IMR-90 (cell line): ENCODE data around the gene MAPKAP1. TPM values are rescaled to one million over a fixed set of nuclear protein-coding genes. Genes with fewer than 3 reads are reported as not detected.

Source experiments
- ATAC-seq: fragments of 200-7000 bp; cut with Tn5 transposase; 2 replicates; pipeline ENCODE4 v1.9.1; 2020; ENCODE audit warnings: low read depth, mild to moderate bottlenecking, moderate library complexity
- BruUV-seq: library from RNA; stranded (reverse); fragments of 400-500 nt; replicated peaks from 2 replicates; lab custom pipeline; 2021; lab: Mats Ljungman, UMichigan
- CTCF ChIA-PET: fragments of 300-600 bp; formaldehyde crosslinking; extraction: SDS; loops from one replicate; lab custom pipeline; 2021; ENCODE audit warnings: antibody characterized with exemption; lab: Yijun Ruan, JAX
- POLR2A ChIA-PET: fragments of 300-600 bp; sonication (Branson Sonifier 250); formaldehyde crosslinking; loops from one replicate; lab custom pipeline; 2022; ENCODE audit warnings: antibody characterized with exemption; ENCODE audit not compliant: unreplicated experiment; lab: Charles Lee
- DNase-seq: peaks from one replicate; pipeline ENCODE4 v3.0.0; 2013
- H2AFZ ChIP-seq: replicated peaks from 2 replicates; pipeline ENCODE3; 2013; ENCODE audit warnings: low read length, mild to moderate bottlenecking; ENCODE audit not compliant: poor library complexity
- H2AK5ac ChIP-seq: 2 replicates; pipeline ENCODE4 v1.6.1; 2013; ENCODE audit warnings: low read depth, low read length, inconsistent platforms
- H2AK9ac ChIP-seq: replicated peaks from 2 replicates; pipeline ENCODE3; 2013; ENCODE audit warnings: mild to moderate bottlenecking, low read depth, low read length, moderate library complexity; ENCODE audit not compliant: poor library complexity
- H2BK120ac ChIP-seq: 2 replicates; pipeline ENCODE4 v1.6.1; 2013; ENCODE audit warnings: low read depth, low read length, inconsistent platforms
- H2BK15ac ChIP-seq: 3 replicates; pipeline ENCODE4 v1.6.1; 2013; ENCODE audit warnings: low read depth, low read length, inconsistent platforms
- H2BK20ac ChIP-seq: 2 replicates; pipeline ENCODE4 v1.6.1; 2013; ENCODE audit warnings: low read depth, mild to moderate bottlenecking, inconsistent platforms, low read length, moderate library complexity
- H2BK5ac ChIP-seq: 2 replicates; pipeline ENCODE4 v1.6.1; 2013; ENCODE audit warnings: mild to moderate bottlenecking, low read depth, low read length, inconsistent platforms; ENCODE audit not compliant: poor library complexity, severe bottlenecking
- H3K14ac ChIP-seq: replicated peaks from 2 replicates; pipeline ENCODE4 v1.6.1; 2013; ENCODE audit warnings: low read depth, low read length, inconsistent platforms
- H3K18ac ChIP-seq: 2 replicates; pipeline ENCODE4 v1.6.1; 2013; ENCODE audit warnings: low read depth, low read length, control low read depth
- H3K23ac ChIP-seq: 2 replicates; pipeline ENCODE4 v1.6.1; 2013; ENCODE audit warnings: low read depth, low read length, inconsistent platforms
- H3K27ac ChIP-seq: 2 replicates; pipeline ENCODE4 v1.5.1; 2013; ENCODE audit warnings: mild to moderate bottlenecking, control low read depth, low read length; ENCODE audit not compliant: insufficient read depth
- H3K27me3 ChIP-seq: 2 replicates; pipeline ENCODE4 v1.6.1; 2013; ENCODE audit warnings: low read length; ENCODE audit not compliant: control insufficient read depth, insufficient read depth
- H3K36me3 ChIP-seq: 2 replicates; pipeline ENCODE4 v1.6.1; 2013; ENCODE audit warnings: low read length, mixed read lengths; ENCODE audit not compliant: control insufficient read depth, insufficient read depth
- H3K4ac ChIP-seq: 2 replicates; pipeline ENCODE4 v1.6.1; 2013; ENCODE audit warnings: low read depth, low read length, inconsistent platforms
- H3K4me1 ChIP-seq: 2 replicates; pipeline ENCODE4 v1.6.1; 2013; ENCODE audit warnings: low read length, mixed read lengths; ENCODE audit not compliant: control insufficient read depth, insufficient read depth
- H3K4me2 ChIP-seq: 2 replicates; pipeline ENCODE4 v1.6.1; 2013; ENCODE audit warnings: low read depth, mild to moderate bottlenecking, control low read depth, low read length, moderate library complexity
- H3K4me3 ChIP-seq: 2 replicates; pipeline ENCODE4 v1.5.1; 2013; ENCODE audit warnings: low read depth, mild to moderate bottlenecking, control low read depth, low read length, moderate library complexity; ENCODE audit not compliant: insufficient read depth
- H3K56ac ChIP-seq: 2 replicates; pipeline ENCODE4 v1.6.1; 2013; ENCODE audit warnings: low read length, inconsistent platforms; ENCODE audit not compliant: insufficient read depth; ENCODE audit errors: extremely low read depth
- H3K79me1 ChIP-seq, 2 experiments: 2 replicates each; pipeline ENCODE4 v1.6.1; 2013; ENCODE audit warnings: low read length in 2 of 2, inconsistent platforms in 1 of 2, low read depth in 1 of 2
- H3K9ac ChIP-seq: 2 replicates; pipeline ENCODE4 v1.6.1; 2013; ENCODE audit warnings: low read depth, low read length, control low read depth
- H3K9me1 ChIP-seq: 2 replicates; pipeline ENCODE4 v1.6.1; 2013; ENCODE audit warnings: low read length, inconsistent platforms; ENCODE audit not compliant: insufficient read depth
- H3K9me3 ChIP-seq: 2 replicates; pipeline ENCODE4 v1.6.1; 2013; ENCODE audit warnings: low read length; ENCODE audit not compliant: control insufficient read depth, insufficient read depth
- H4K20me1 ChIP-seq: 2 replicates; pipeline ENCODE4 v1.6.1; 2013; ENCODE audit warnings: low read length, inconsistent platforms; ENCODE audit not compliant: insufficient read depth
- H4K5ac ChIP-seq: 2 replicates; pipeline ENCODE4 v1.6.1; 2013; ENCODE audit warnings: mild to moderate bottlenecking, low read depth, low read length, control low read depth
- H4K8ac ChIP-seq, 2 experiments: 2 replicates each; pipeline ENCODE4 v1.6.1; 2013; ENCODE audit warnings: low read depth in 2 of 2, low read length in 2 of 2, control low read depth in 1 of 2, inconsistent platforms in 1 of 2
- H4K91ac ChIP-seq: 2 replicates; pipeline ENCODE4 v1.6.1; 2013; ENCODE audit warnings: low read depth, low read length, inconsistent platforms; ENCODE audit not compliant: insufficient read depth
- FOS ChIP-seq: fragments of 150-350 bp; IDR thresholded peaks from 2 replicates; pipeline ENCODE4 v1.6.1; 2016; ENCODE audit warnings: low read depth, low read length
- MAFK ChIP-seq: IDR thresholded peaks from 2 replicates; pipeline ENCODE4 v1.6.1; 2012; ENCODE audit warnings: low read depth, low read length, improper control_type of control experiment
- MXI1 ChIP-seq: IDR thresholded peaks from 2 replicates; pipeline ENCODE4 v1.6.1; 2012; ENCODE audit warnings: low read depth, mild to moderate bottlenecking, low read length, moderate library complexity, borderline replicate concordance
- RCOR1 ChIP-seq: IDR thresholded peaks from 2 replicates; pipeline ENCODE4 v1.6.1; 2012; ENCODE audit warnings: mild to moderate bottlenecking, low read length, improper control_type of control experiment; ENCODE audit not compliant: insufficient replicate concordance
- USF2 ChIP-seq: fragments of 150-350 bp; IDR thresholded peaks from 2 replicates; pipeline ENCODE4 v1.6.1; 2017; ENCODE audit warnings: mild to moderate bottlenecking, antibody characterized with exemption, low read length, low read depth
- WGBS, 2 experiments: methylation state at CpG; one replicate each; pipeline versions ENCODE4 v1.1.5 to v1.1.7; 2013; ENCODE audit warnings: missing lambda C conversion rate in 2 of 2; ENCODE audit not compliant: insufficient read length in 1 of 2; ENCODE audit errors: extremely low coverage in 2 of 2; 5-methylcytosine and 5-hydroxymethylcytosine counted together
- dilution Hi-C: fragments of 300-500 bp; cut with HindIII; formaldehyde crosslinking; loops from one replicate; pipeline ENCODE4 v1.14.3; 2018; ENCODE audit warnings: low sequenced_read_pairs; ENCODE audit not compliant: unreplicated experiment
- in situ Hi-C: fragments of 300-500 bp; cut with MboI; formaldehyde crosslinking; loops from 3 replicates; pipeline ENCODE4 v1.14.3; 2019; ENCODE audit warnings: low sequenced_read_pairs, inconsistent platforms, mixed read lengths
- intact Hi-C: fragments of 100-400 bp; cut with micrococcal nuclease; formaldehyde crosslinking; loops from 2 replicates; pipeline ENCODE4 v1.10.0; 2022
- polyA plus RNA-seq, 3 experiments: library from polyadenylated mRNA; depleted of rRNA; stranded (reverse); fragments of >200 nt; gene quantifications; 2 replicates each; pipeline ENCODE4 v1.2.3, GENCODE V29; 2012; ENCODE audit warnings: low replicate concordance in 1 of 3
- total RNA-seq: library from RNA; depleted of rRNA; stranded (reverse); fragments of >200 nt; gene quantifications from 2 replicates; pipeline ENCODE4 v1.2.3, GENCODE V29; 2012

MAPKAP1 gene
- total and polyA plus RNA-seq, 2 of the 4 experiments (the other 2 are of a cell fraction) = 87.2 to 158 TPM

GRCh38 chr9:125396799-125397198 is 310.2 kb downstream of the MAPKAP1 start:
- ChIA-PET CTCF (no interaction called here), POLR2A (no interaction called here)
- H4K8ac ChIP-seq = no peak overlapping the region
- 0 out of 2 replicates have a peak, but pooled peaks cover 2% of the 10 kb centered on the region for H3K9me3 ChIP-seq
- no peaks in the 10 kb centered on the region for H3K36me3 ChIP-seq
- no CpG with 5 or more reads among the region's 6 CpGs for WGBS, 2 experiments
- no peaks in the 10 kb centered on the region for H3K27me3 ChIP-seq
- H4K91ac ChIP-seq = no peak overlapping the region
- no peak overlapping the region for H2AK9ac ChIP-seq
- no peak overlapping the region for H2BK20ac ChIP-seq
- BruUV-seq = no TSS peak
- in situ Hi-C loops (no loop called here), dilution Hi-C loops (no loop called here), intact Hi-C loops (no loop called here)
- no peak overlapping the region for H3K4ac ChIP-seq
- H2AFZ ChIP-seq = no peak overlapping the region
- no peak overlapping the region for H3K9ac ChIP-seq
- no peak overlapping the region for H3K18ac ChIP-seq
- H3K9me1 ChIP-seq = no peaks in the 10 kb centered on the region
- no peak overlapping the region for H3K14ac ChIP-seq
- H3K56ac ChIP-seq = no peak overlapping the region
- no peak overlapping the region for H3K23ac ChIP-seq
- H2BK120ac ChIP-seq = no peak overlapping the region
- H2BK5ac ChIP-seq = no peak overlapping the region
- DNase-seq (no peak), ATAC-seq (no peak)
- H3K4me2 ChIP-seq = no peak overlapping the region
- no peak overlapping the region for H3K27ac ChIP-seq
- H2BK15ac ChIP-seq = no peak overlapping the region
- no peak overlapping the region for H4K5ac ChIP-seq
- no peaks in the 10 kb centered on the region for H4K20me1 ChIP-seq
- H3K4me1 ChIP-seq = no peaks in the 10 kb centered on the region
- no peak overlapping the region for H2AK5ac ChIP-seq
- TF ChIP-seq MXI1 (no peak), FOS (no peak), RCOR1 (no peak), USF2 (no peak), MAFK (peak; percentile 69)
- no peaks in the 10 kb centered on the region for H3K79me1 ChIP-seq
- no peak overlapping the region for H3K4me3 ChIP-seq
